Activated CD4-positive, alpha-beta T cell treated with anti-CD3 and anti-CD28 coated beads, Interleukin-2, Interleukin-6, amounts not matched to agents 100 ng/mL and 50 ng/mL, durations not matched to agents 16 hours and 8 hours (primary cell): ENCODE measurements around the gene TANK.

ENCODE experiments used
- DNase-seq: peaks from one replicate; pipeline ENCODE4 v3.0.0-alpha.2; 2020

TANK gene

DNA sequence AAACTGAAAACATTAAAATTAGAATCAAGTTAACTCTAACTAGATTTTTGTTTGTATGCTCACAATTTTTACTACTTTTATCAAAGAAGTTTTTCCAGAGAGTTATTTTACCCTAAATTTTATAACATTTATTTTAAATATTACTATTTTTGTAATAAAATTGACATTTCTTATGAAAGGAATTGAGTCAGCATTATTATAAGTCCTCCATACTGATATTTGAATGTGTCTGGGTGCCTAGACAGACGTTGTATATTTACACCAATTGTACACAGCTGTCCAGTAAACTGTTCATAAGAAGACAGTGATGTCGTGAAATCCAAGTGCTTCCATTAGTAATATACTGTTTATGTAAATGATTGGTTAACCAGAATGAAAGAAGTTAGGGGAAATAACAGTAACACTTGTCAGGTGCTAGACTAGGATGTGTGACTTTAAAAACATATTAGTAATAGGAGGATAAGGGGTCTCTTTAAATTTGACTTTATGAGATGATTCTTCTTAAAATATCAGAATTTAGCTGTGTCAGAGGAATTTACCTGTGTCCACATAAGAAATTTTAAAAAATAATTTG, 73.7 kb downstream of the TANK start:
- no peak for DNase-seq

DNA sequence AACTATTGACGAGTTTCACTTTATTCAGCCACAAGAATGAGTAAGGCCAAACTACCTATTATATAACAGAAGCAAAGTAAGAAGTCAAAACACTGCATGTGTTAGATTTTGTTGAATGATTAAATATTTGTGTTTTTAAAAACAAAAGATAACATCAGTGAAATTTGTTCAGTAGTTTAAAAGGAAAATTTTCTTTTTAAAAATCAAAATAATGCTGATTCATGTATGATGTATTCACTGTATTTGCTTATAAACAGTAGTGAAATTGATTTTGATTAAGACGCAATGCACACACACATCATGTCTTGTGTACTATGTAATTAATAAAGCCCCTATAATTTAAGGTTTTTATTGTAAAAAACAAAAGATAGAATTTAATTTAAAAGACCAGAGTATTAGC, 74.4 kb downstream of the TANK start:
- DNase-seq = no peak

- DNase-seq = peak; percentile 44
Observed at GRCh38 chr2:161237392-161238264, 77.4 kb downstream of the TANK start.

- DNase-seq = no peak
Observed at GRCh38 chr2:161238265-161238559, 78.0 kb downstream of the TANK start.

DNA sequence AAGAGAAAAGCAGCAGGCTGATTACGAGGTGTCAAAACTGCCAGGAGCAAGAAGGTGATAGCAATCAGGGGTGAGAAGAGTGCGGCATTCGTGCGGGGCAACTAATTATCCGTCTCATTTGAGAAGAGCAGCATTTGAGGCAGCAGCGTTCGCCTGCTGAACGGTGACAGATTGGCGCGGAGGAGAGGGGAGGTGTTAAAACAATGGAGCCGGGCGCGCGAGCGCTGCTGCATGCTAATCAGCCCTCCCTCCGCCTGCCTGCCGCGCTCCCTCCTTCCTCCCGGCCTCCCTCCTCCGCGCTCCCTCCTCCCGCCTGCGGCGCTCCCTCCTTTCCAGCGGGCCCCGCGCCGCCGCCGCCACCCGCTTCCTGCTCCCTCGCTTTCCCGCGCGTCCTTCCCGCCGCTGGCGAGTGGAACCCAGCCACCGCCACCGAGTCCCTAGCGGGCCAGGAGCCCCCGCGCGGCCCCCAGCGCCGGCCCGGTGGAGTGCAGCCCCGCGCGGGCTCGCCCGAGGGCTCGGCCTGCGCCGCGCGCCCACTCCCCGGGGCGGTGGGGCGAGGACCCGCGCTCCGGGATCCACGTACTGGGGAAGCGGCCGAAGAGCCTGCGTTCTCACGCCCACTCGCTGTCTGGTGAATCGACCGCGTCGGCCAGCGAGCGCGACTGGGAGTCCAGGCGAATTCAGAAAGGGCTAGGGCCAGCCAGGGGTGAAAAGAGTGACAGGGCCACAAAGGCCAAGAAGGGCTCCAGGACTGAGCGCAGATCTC, 78.5 kb downstream of the TANK start:
- DNase-seq = peak; percentile 69

GRCh38 chr2:161239326-161240109, 79.3 kb downstream of the TANK start:
- no peak for DNase-seq

DNA sequence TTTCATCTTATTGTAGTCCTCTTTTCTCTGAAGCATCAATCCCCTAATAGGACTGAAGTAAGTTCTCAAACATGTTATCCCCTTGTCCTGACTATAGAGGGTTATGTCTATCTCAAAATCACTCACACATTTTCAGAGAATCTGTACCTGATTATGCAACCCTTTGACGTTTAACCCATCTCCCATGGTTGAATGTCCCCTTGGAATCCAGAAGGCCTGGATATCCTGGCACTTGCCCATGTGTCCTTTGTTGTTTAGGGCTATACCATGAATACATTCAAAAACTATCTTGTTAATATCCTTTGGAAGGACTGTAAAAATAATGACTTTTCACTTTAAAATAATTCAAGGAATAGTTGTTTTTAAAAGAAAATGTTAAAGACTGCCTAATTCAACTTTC, 81.7 kb downstream of the TANK start:
- no peak for DNase-seq

DNA sequence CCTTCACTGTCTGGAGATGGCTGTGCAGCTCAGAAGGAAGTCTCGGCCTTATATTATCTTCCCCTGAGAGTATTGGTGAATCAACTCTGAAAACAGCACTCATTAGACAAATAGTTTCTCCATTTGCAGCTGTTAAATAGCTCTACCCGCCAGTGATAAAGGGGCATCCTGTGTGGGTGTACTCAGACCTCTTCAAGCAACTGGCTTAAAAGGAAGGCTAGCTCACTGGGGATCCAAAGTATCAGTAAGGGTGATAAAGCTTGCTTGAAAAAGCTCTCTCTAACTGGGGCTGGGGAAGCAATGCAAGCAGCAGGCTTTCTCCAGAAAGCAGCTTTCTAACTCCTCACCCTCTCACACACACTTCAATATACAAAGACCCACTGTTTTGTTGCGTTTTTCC, 83.1 kb downstream of the TANK start:
- no peak for DNase-seq

DNA sequence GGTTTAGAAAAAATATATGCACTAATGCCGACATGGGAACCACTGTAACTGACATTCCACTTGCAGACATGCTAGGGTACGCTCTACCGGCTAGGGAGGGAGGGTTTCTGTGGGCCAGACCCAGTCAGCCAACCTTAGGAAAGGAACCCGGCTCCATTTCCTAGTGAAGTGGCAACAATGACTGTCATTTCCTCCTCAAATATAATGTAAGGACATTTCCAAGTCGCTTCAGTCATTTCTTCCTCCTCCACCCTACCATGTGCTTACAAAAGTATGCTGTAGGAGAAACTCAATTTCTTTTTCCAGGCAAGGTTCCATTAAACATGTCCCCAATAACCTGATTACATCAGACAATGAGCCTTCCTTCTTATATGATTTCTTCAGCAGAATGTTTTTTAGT, 83.7 kb downstream of the TANK start:
- peak; percentile 46 for DNase-seq

GRCh38 chr2:161244387-161245260, 84.4 kb downstream of the TANK start:
- DNase-seq = peak; percentile 84

- no peak for DNase-seq
Observed at GRCh38 chr2:161245261-161245553, 85.0 kb downstream of the TANK start.

DNA sequence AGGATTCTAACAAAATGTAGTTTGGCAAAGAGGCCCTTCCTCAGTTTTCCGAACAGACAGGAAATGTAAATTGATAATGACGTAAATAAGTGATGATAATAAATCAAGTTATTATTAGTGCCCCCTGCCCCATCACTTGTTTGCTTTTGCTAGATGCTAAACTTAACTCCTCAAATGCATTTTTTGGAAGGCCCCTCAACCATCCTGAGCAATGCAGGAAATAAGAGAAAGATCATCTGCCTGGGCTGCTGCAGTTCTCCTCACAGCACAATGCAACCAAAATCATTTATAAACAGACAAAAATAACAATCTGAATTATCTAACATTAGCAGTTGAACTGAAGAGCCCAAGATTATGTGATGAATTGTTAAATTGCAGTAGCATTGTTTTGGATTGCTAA, 85.4 kb downstream of the TANK start:
- DNase-seq = no peak

DNA sequence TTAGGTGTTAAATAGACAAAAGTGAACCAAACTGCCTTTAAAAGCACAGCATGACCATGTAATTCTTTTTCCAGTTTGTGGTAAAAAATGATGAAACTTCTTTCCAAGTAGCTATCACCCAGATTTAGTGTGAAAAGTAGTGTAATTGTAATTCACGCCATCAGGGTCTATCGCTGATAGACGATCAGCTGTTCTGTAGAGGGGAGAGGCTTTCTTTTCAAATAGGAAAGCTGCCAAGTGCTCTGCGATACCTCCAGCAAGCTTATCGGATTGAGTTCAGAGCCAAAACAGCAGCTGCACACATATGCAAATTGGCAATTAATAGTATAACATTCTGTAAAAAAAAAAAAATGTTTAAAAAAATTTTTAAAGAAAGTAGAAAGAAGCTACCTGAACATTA, 86.1 kb downstream of the TANK start:
- no peak for DNase-seq

DNA sequence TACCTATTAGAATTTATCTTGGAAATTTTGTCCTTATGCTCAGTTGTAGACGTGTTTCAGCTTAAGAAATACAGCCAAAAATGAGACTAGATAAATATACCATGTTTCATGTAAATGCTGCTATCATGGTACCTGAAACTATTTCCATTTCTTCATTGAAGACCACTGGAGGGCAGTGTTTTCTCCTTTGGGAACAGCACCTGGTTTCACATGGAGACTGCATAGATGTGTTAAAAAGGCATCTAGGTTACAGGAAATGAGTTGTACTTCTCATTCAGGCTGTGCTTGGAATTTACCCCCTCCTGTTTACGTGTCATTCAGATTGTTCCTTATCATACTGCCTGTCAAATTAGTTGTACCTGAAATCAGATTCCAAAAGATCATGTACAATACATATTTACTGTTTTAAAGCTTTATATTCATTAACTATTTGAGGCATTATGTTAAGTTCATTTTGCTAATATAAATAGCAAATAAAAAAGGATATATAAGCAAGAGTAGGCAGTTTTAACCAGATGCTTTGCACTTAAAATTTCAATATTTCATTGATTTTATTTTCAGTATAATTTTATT, 90.7 kb downstream of the TANK start:
- DNase-seq = peak; percentile 47

- DNase-seq = no peak
Observed at GRCh38 chr2:161257123-161257952, 97.1 kb downstream of the TANK start.

GRCh38 chr2:161265874-161266273, 105.6 kb downstream of the TANK start:
- DNase-seq = no peak

GRCh38 chr2:161269111-161269510, 108.9 kb downstream of the TANK start:
- no peak for DNase-seq

DNA sequence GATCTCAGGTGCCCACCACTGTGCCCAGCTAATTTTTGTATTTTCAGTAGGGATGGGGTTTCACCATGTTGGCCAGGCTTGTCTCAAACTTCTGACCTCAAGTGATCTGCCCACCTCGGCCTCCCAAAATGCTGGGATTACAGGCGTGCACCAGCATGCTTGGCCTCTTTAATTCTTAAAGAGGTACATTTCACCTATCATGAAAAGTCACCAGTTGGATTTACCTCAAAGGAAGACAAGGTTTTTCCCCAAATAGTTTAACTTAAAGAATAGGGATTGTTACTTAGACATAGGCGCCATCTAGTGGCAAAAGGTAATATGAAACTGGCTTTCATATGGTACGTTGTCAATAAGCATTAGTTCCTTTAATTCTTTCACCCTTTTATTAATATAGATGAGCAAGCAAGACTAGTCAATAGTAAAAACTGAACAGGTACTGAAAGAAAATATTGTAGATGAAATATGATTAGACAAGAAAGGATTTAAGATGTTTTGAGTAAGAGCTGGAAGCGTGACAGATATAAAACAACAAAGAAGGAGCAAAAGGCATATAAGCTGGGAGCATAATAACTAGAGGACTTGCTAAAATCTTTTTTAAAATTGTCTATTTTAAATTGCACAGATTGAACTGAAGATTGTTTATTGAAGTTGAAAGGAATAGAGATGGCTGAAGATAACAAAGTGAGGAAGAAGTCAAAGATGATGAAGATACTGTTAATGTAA, 113.0 kb downstream of the TANK start:
- DNase-seq = peak; percentile 71

DNA sequence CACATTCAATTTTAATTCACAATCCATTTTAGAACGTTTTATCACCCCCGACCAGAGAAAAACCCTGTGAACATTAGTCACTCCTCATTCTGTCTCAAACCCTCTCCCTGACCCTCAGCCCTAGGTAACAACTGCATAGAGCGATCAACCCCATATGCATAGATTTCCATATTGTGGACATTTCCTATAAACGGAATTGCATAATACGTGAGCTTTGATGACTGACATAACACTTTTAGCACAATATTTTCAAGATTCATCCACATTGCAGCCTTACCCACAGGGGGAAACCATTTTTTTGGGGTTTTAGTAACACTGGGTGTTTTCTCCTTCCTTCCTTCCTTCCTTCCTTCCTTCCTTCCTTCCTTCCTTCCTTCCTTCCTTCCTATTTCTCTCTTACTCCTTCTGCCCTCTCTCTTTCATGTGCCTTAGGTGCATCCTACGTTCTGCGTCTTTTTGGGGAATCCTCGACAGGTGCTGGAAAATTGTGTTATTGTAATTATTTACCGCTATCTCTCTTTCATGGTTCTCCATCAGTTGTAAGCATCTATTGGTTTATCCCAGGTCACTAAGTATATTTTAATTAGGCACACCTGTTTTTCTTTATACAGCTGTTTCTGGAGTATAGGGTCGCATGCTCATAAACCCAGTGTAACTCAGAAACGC, 118.5 kb downstream of the TANK start:
- DNase-seq = peak; percentile 19
